ENCODE data around the gene SHISA5. TPM values are rescaled to one million over a fixed set of nuclear protein-coding genes. Genes with fewer than 3 reads are reported as not detected.

Gene SHISA5
- total and polyA plus RNA-seq, 2 experiments from 2014 or later: 146 to 166 TPM

- Histone ChIP-seq H3K4me1 (ENCODE audit: insufficient read depth) (no peaks in the 10 kb centered on the region), H3K9me2 (ENCODE audit: insufficient read depth) (no peaks in the 10 kb centered on the region), H3K79me2 (replicated peaks; ENCODE audit: insufficient read depth) (no peaks in the 10 kb centered on the region), H4K20me1 (replicated peaks; ENCODE audit: insufficient read depth) (no peaks in the 10 kb centered on the region), H3F3A (replicated peaks; ENCODE audit: low read depth) (no peaks in the 10 kb centered on the region), H3K4me2 (no peak overlapping the region), H3K27me3 (ENCODE audit: insufficient read depth) (no peaks in the 10 kb centered on the region), H3K36me3 (ENCODE audit: insufficient read depth) (no peaks in the 10 kb centered on the region), H3K27ac (ENCODE audit: low read depth) (no peak overlapping the region), H3K4me3 (no peak overlapping the region), H2AFZ (no peak overlapping the region)
- TF ChIP-seq REST (IDR thresholded peaks at IDR 0.05; ENCODE audit: unreplicated experiment): no peak
- no peak for TF ChIP-seq ZNF462 (CRISPR knock-in tag; IDR thresholded peaks at IDR 0.05)
- no peak for TF ChIP-seq JUNB (IDR thresholded peaks at IDR 0.05; ENCODE audit: unreplicated experiment)
- TF ChIP-seq ETS1 (IDR thresholded peaks at IDR 0.05): no peak
- no peak for TF ChIP-seq ZNF114 (CRISPR knock-in tag; IDR thresholded peaks at IDR 0.05)
- no peak for TF ChIP-seq STAT1 (IDR thresholded peaks at IDR 0.05; ENCODE audit: unreplicated experiment)
- no peak for TF ChIP-seq EZH2phosphoT487 (IDR thresholded peaks at IDR 0.05; ENCODE audit: unreplicated experiment)
- no peak for TF ChIP-seq POLR2AphosphoS5 (IDR thresholded peaks at IDR 0.05; ENCODE audit: low read depth)
- TF ChIP-seq ZNF331 (CRISPR knock-in tag; IDR thresholded peaks at IDR 0.05; ENCODE audit: low read depth): no peak
- no peak for TF ChIP-seq NANOG (IDR thresholded peaks at IDR 0.05; ENCODE audit: borderline replicate concordance)
- no peak for TF ChIP-seq CREB1 (CRISPR knock-in tag; IDR thresholded peaks at IDR 0.05; ENCODE audit: low read depth)
- no peak for TF ChIP-seq EZH2 (IDR thresholded peaks at IDR 0.05; ENCODE audit: low read depth, unreplicated experiment)
- TF ChIP-seq, protein P1, sequence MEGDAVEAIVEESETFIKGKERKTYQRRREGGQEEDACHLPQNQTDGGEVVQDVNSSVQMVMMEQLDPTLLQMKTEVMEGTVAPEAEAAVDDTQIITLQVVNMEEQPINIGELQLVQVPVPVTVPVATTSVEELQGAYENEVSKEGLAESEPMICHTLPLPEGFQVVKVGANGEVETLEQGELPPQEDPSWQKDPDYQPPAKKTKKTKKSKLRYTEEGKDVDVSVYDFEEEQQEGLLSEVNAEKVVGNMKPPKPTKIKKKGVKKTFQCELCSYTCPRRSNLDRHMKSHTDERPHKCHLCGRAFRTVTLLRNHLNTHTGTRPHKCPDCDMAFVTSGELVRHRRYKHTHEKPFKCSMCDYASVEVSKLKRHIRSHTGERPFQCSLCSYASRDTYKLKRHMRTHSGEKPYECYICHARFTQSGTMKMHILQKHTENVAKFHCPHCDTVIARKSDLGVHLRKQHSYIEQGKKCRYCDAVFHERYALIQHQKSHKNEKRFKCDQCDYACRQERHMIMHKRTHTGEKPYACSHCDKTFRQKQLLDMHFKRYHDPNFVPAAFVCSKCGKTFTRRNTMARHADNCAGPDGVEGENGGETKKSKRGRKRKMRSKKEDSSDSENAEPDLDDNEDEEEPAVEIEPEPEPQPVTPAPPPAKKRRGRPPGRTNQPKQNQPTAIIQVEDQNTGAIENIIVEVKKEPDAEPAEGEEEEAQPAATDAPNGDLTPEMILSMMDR (conservative IDR thresholded peaks at IDR 0.05; ENCODE audit: low read depth in 2 of 2): no peak
- Mint-ChIP-seq H3K9me3 (no peaks in the 10 kb centered on the region), H3K27me3 (ENCODE audit: insufficient read depth, low read depth, poor library complexity) (peaks cover 2% of the 10 kb centered on the region), H3K27ac (no peak overlapping the region), H3K4me1 (no peaks in the 10 kb centered on the region), H3K4me3 (no peak overlapping the region), H3K36me3 (ENCODE audit: low read depth) (peaks cover 2% of the 10 kb centered on the region; the same call in 2 of the 3 replicates)
- DNase-seq (ENCODE audit: low spot score): no peak
- ATAC-seq: no peak
These were observed 17.7 kb upstream of the SHISA5 start for GRCh38 chr3:48521635-48522034.

Data from GM23338 (cell line).